GM12878 (cell line): ENCODE measurements around the gene SRP72. TPM values are rescaled to one million over a fixed set of nuclear protein-coding genes. Genes with fewer than 3 reads are reported as not detected.

Experiments used
- ATAC-seq: fragments of 200-7000 bp; cut with Tn5 transposase; 3 replicates; pipeline ENCODE4 v1.9.1; 2020; ENCODE audit warnings: mild to moderate bottlenecking, moderate library complexity
- BruUV-seq: library from RNA; stranded (reverse); fragments of 400-500 nt; replicated peaks from 2 replicates; lab custom pipeline; 2021; lab: Mats Ljungman, UMichigan
- CTCF ChIA-PET: fragments of 300-600 bp; sonication (Branson Sonifier 250); formaldehyde crosslinking; extraction: SDS; loops from one replicate; lab custom pipeline; 2021; ENCODE audit warnings: inconsistent platforms; lab: Yijun Ruan, JAX
- POLR2A ChIA-PET: fragments of 350-600 bp; formaldehyde crosslinking; extraction: SDS; loops from one replicate; lab custom pipeline; 2021; ENCODE audit warnings: inconsistent platforms; lab: Charles Lee
- RAD21 ChIA-PET: fragments of 300-600 bp; sonication (Branson Sonifier 250); formaldehyde crosslinking; loops from one replicate; lab custom pipeline; 2023; ENCODE audit warnings: antibody characterized with exemption; ENCODE audit not compliant: unreplicated experiment; lab: Charles Lee
- SMC1A ChIA-PET: fragments of 300-600 bp; sonication (Branson Sonifier 250); formaldehyde crosslinking; loops from one replicate; lab custom pipeline; 2023; ENCODE audit not compliant: unreplicated experiment, uncharacterized antibody; lab: Charles Lee
- DNase-seq: peaks from one replicate; pipeline ENCODE4 v3.0.0-alpha.2; 2011; ENCODE audit warnings: low read depth, low spot score
- FAIRE-seq: peaks from 3 replicates; lab custom pipeline; 2011; peaks lifted over from hg19 to GRCh38; lab: Jason Lieb, UNC
- H2AFZ ChIP-seq: 2 replicates; pipeline ENCODE4 v1.6.0; 2011; ENCODE audit warnings: low read depth, low read length, control low read depth; ENCODE audit not compliant: control insufficient read depth
- H3K27ac ChIP-seq: 2 replicates; pipeline ENCODE4 v1.5.1; 2011; ENCODE audit warnings: control low read depth; ENCODE audit not compliant: control insufficient read depth, insufficient read depth
- H3K27me3 ChIP-seq, 2 experiments: replicated peaks in 1 of 2; 2 replicates each; pipeline versions ENCODE4 v1.6.0 to v1.6.1; 2011; ENCODE audit warnings: low read length in 1 of 2; ENCODE audit not compliant: control insufficient read depth in 2 of 2, insufficient read depth in 2 of 2
- H3K36me3 ChIP-seq, 2 experiments: 2 replicates each; pipeline ENCODE4 v1.5.1; 2011; ENCODE audit warnings: low read length in 1 of 2; ENCODE audit not compliant: control insufficient read depth in 2 of 2, insufficient read depth in 2 of 2
- H3K4me1 ChIP-seq: 2 replicates; pipeline ENCODE4 v1.6.1; 2011; ENCODE audit warnings: mild to moderate bottlenecking, low read length, moderate library complexity, mixed read lengths; ENCODE audit not compliant: control insufficient read depth, insufficient read depth
- H3K4me2 ChIP-seq: 2 replicates; pipeline ENCODE4 v1.6.0; 2011; ENCODE audit warnings: control low read depth; ENCODE audit not compliant: control insufficient read depth, insufficient read depth
- H3K4me3 ChIP-seq: fragments of 200-600 bp; sonication (generic); 2 replicates; pipeline ENCODE4 v1.5.1; 2016
- H3K79me2 ChIP-seq: 2 replicates; pipeline ENCODE4 v1.6.0; 2011; ENCODE audit warnings: low read length; ENCODE audit not compliant: control insufficient read depth, insufficient read depth
- H3K9ac ChIP-seq: 2 replicates; pipeline ENCODE4 v1.8.0; 2011; ENCODE audit warnings: low read length, control low read depth, mixed read lengths; ENCODE audit not compliant: control insufficient read depth, insufficient read depth
- H3K9me3 ChIP-seq: replicated peaks from 3 replicates; pipeline ENCODE4 v1.5.1; 2011; ENCODE audit warnings: mild to moderate bottlenecking, low read length; ENCODE audit not compliant: control insufficient read depth, insufficient read depth
- H4K20me1 ChIP-seq: 2 replicates; pipeline ENCODE4 v1.6.0; 2011; ENCODE audit not compliant: control insufficient read depth, insufficient read depth
- CHD4 ChIP-seq: fragments of 200-600 bp; sonication (generic); IDR thresholded peaks from 2 replicates; pipeline ENCODE4 v1.6.1; 2016; ENCODE audit warnings: mild to moderate bottlenecking
- CREB1 ChIP-seq: IDR thresholded peaks from 2 replicates; pipeline ENCODE4 v1.6.1; 2012; ENCODE audit warnings: low read depth, mild to moderate bottlenecking, inconsistent platforms
- CREM ChIP-seq: IDR thresholded peaks from 2 replicates; pipeline ENCODE4 v1.6.1; 2014; ENCODE audit warnings: antibody characterized with exemption, low read depth
- E2F8 ChIP-seq: fragments of 450-650 bp; IDR thresholded peaks from 2 replicates; pipeline ENCODE4 v1.6.1; 2018; ENCODE audit warnings: mild to moderate bottlenecking, low read depth, moderate library complexity; ENCODE audit not compliant: partially characterized antibody
- FOXM1 ChIP-seq: IDR thresholded peaks from 2 replicates; pipeline ENCODE4 v1.6.1; 2012; ENCODE audit warnings: low read depth, mild to moderate bottlenecking, inconsistent platforms, low read length, moderate library complexity
- GABPA ChIP-seq: IDR thresholded peaks from 2 replicates; pipeline ENCODE4 v1.6.1; 2014; ENCODE audit warnings: antibody characterized with exemption, low read depth, mild to moderate bottlenecking, inconsistent platforms
- GATAD2B ChIP-seq: fragments of 450-650 bp; conservative IDR thresholded peaks from 2 replicates; pipeline ENCODE4 v1.6.1; 2017; ENCODE audit warnings: low read depth, mild to moderate bottlenecking, moderate library complexity
- IRF3 ChIP-seq: fragments of 450-650 bp; IDR thresholded peaks from 2 replicates; pipeline ENCODE4 v1.6.1; 2014; ENCODE audit warnings: mild to moderate bottlenecking
- JUND ChIP-seq: IDR thresholded peaks from 2 replicates; pipeline ENCODE4 v1.6.1; 2012; ENCODE audit warnings: low read depth, mild to moderate bottlenecking, low read length, improper control_type of control experiment, moderate library complexity
- KAT2A ChIP-seq: conservative IDR thresholded peaks from 2 replicates; pipeline ENCODE4 v1.6.1; 2011; ENCODE audit warnings: low read depth, low read length; ENCODE audit not compliant: control insufficient read depth
- MLLT1 ChIP-seq: fragments of 450-650 bp; IDR thresholded peaks from 2 replicates; pipeline ENCODE4 v1.6.1; 2016; ENCODE audit warnings: mild to moderate bottlenecking
- NRF1 ChIP-seq: conservative IDR thresholded peaks from 2 replicates; pipeline ENCODE4 v1.6.1; 2011; ENCODE audit warnings: mild to moderate bottlenecking, low read depth, low read length, improper control_type of control experiment
- POLR2AphosphoS2 ChIP-seq: IDR thresholded peaks from 2 replicates; pipeline ENCODE4 v1.6.1; 2011; ENCODE audit warnings: low read depth, mild to moderate bottlenecking, low read length, improper control_type of control experiment, moderate library complexity
- SIX5 ChIP-seq: IDR thresholded peaks from 2 replicates; pipeline ENCODE4 v1.6.1; 2011; ENCODE audit warnings: mild to moderate bottlenecking, low read depth, low read length, moderate library complexity; ENCODE audit not compliant: severe bottlenecking
- SKIL ChIP-seq: fragments of 450-650 bp; IDR thresholded peaks from 2 replicates; pipeline ENCODE4 v1.6.1; 2017; ENCODE audit warnings: mild to moderate bottlenecking, low read depth, inconsistent platforms; ENCODE audit not compliant: poor library complexity, severe bottlenecking
- SRF ChIP-seq, 2 experiments: IDR thresholded peaks; 2 replicates each; pipeline ENCODE4 v1.6.1; 2011; ENCODE audit warnings: low read depth in 2 of 2, low read length in 2 of 2, mild to moderate bottlenecking in 1 of 2, moderate library complexity in 1 of 2
- YBX1 ChIP-seq: fragments of 450-650 bp; IDR thresholded peaks from 2 replicates; pipeline ENCODE4 v1.6.1; 2016; ENCODE audit warnings: antibody characterized with exemption
- ZNF622 ChIP-seq: fragments of 450-650 bp; IDR thresholded peaks from 2 replicates; pipeline ENCODE4 v1.6.1; 2017; ENCODE audit warnings: mild to moderate bottlenecking, inconsistent platforms
- in situ Hi-C: fragments of 300-500 bp; cut with MboI; formaldehyde crosslinking; loops from 9 replicates; pipeline ENCODE4 v1.14.3; 2018; ENCODE audit warnings: mixed read lengths
- intact Hi-C: fragments of 100-400 bp; cut with micrococcal nuclease; formaldehyde crosslinking; loops from one replicate; pipeline ENCODE4 v1.14.2; 2022; ENCODE audit not compliant: unreplicated experiment
- polyA plus RNA-seq, 11 experiments: library from polyadenylated mRNA; depleted of rRNA in 4 of 11; unstranded in 6 of 11; stranded (reverse) in 5 of 11; fragments of >200 nt; fragmentation: Nextera tagmentation in 4 of 11; fragmentation: Illumina TruSeq in 1 of 11; extraction: Ambion mirVana in 4 of 11; extraction: Trizol in 1 of 11; gene quantifications; 1 replicate in 1 of 11; 2 replicates in 10 of 11; pipeline versions ENCODE4 v1.2.1 to v1.2.3, GENCODE V29; 2011 to 2016; ENCODE audit warnings: inconsistent platforms in 2 of 11, missing spikeins in 2 of 11, low read depth in 1 of 11
- total RNA-seq, 4 experiments: library from RNA; depleted of rRNA in 3 of 4; stranded (reverse); fragments of >200 nt in 3 of 4; fragmentation: Illumina TruSeq in 1 of 4; extraction: Trizol in 1 of 4; gene quantifications; 2 replicates each; pipeline versions ENCODE4 v1.2.1 to v1.2.3, GENCODE V29; 2013 to 2021

The SRP72 gene
- total and polyA plus RNA-seq, 10 of the 15 experiments (the other 5 are each of a cell fraction or from before 2014, with no cell fraction given): 61.6 to 186 (median 133) TPM

- no peak for TF ChIP-seq KAT2A
- no peak for TF ChIP-seq IRF3
- TF ChIP-seq CREB1: no peak
- no peak for TF ChIP-seq GABPA
- TF ChIP-seq CHD4: no peak
- TF ChIP-seq, all 136 proteins: peak for 0
Observed at GRCh38 chr4:56551516-56551915, 84.1 kb downstream of the SRP72 start (continued).

- FAIRE-seq (no peak), ATAC-seq (no peak), DNase-seq (no peak)
- Histone ChIP-seq H3K9ac (no peak overlapping the region), H3K4me3 (no peak overlapping the region), H3K9me3 (no peaks in the 10 kb centered on the region), H3K4me2 (no peak overlapping the region), H3K27me3 (no peaks in the 10 kb centered on the region), H3K79me2 (no peaks in the 10 kb centered on the region), H3K4me1 (no peaks in the 10 kb centered on the region), H4K20me1 (no peaks in the 10 kb centered on the region), H2AFZ (no peak overlapping the region), H3K36me3 (no peaks in the 10 kb centered on the region), H3K27ac (no peak overlapping the region)
- ChIA-PET SMC1A (no interaction called here), RAD21 (no interaction called here), CTCF (no interaction called here), POLR2A (no interaction called here)
- intact Hi-C loops: no loop called here
- BruUV-seq: no TSS peak
- in situ Hi-C loops: no loop called here
- TF ChIP-seq MLLT1: no peak
- TF ChIP-seq FOXM1: no peak
- TF ChIP-seq NRF1: no peak
- no peak for TF ChIP-seq GATAD2B
- TF ChIP-seq POLR2AphosphoS2: no peak
- no peak for TF ChIP-seq CREM
- TF ChIP-seq YBX1: no peak
- no peak for TF ChIP-seq SIX5
- TF ChIP-seq E2F8: no peak
- TF ChIP-seq ZNF622: no peak
- TF ChIP-seq SRF (IDR thresholded peaks at IDR 0.05; ENCODE audit: low read depth in 2 of 2, low read length in 2 of 2): no peak
- TF ChIP-seq JUND: no peak
- no peak for TF ChIP-seq SKIL
Observed at GRCh38 chr4:56552273-56552672, 84.9 kb downstream of the SRP72 start.
